OCI-M1 (cell line): ENCODE data around the gene EEF1AKMT3.
A peak's percentile ranks its signal among the peaks of the same experiment; 100 is the strongest.

ENCODE experiments used
- DNase-seq: peaks from one replicate; lab custom pipeline; 2025; lab: John Stamatoyannopoulos, UW

EEF1AKMT3 gene

GRCh38 chr12:57772429-57773322 lies at the start of gene EEF1AKMT3:
EEF1AKMT3 (plus strand) TSS chr12:57772614; CDS start chr12:57772725, 111 bp downstream.
- peak; percentile 87 for DNase-seq

GRCh38 chr12:57722716-57723629 lies 49.4 kb upstream of the EEF1AKMT3 start:
- DNase-seq = no peak

- no peak for DNase-seq
Measured at GRCh38 chr12:57723630-57723962, 48.8 kb upstream of the EEF1AKMT3 start.

- no peak for DNase-seq
Measured at GRCh38 chr12:57724003-57724935, 48.1 kb upstream of the EEF1AKMT3 start.

- no peak for DNase-seq
Measured at GRCh38 chr12:57724936-57725740, 47.3 kb upstream of the EEF1AKMT3 start.

GRCh38 chr12:57725851-57726150 lies 46.6 kb upstream of the EEF1AKMT3 start:
- DNase-seq = no peak

- no peak for DNase-seq
Measured at GRCh38 chr12:57726151-57726883, 46.1 kb upstream of the EEF1AKMT3 start.

- no peak for DNase-seq
Measured at GRCh38 chr12:57726884-57727757, 45.3 kb upstream of the EEF1AKMT3 start.

GRCh38 chr12:57727758-57728395 lies 44.5 kb upstream of the EEF1AKMT3 start:
- no peak for DNase-seq

- no peak for DNase-seq
Measured at GRCh38 chr12:57729321-57729844, 43.0 kb upstream of the EEF1AKMT3 start.

- no peak for DNase-seq
Measured at GRCh38 chr12:57730336-57731067, 41.9 kb upstream of the EEF1AKMT3 start.

- DNase-seq = no peak
Measured at GRCh38 chr12:57731411-57732080, 40.9 kb upstream of the EEF1AKMT3 start.

- no peak for DNase-seq
Measured at GRCh38 chr12:57732270-57732669, 40.1 kb upstream of the EEF1AKMT3 start.

- no peak for DNase-seq
Measured at GRCh38 chr12:57732726-57733593, 39.5 kb upstream of the EEF1AKMT3 start.

- no peak for DNase-seq
Measured at GRCh38 chr12:57733928-57734327, 38.5 kb upstream of the EEF1AKMT3 start.

GRCh38 chr12:57734591-57734990 lies 37.8 kb upstream of the EEF1AKMT3 start:
- no peak for DNase-seq
